CD4-positive, alpha-beta T cell treated with Interleukin-1 beta for 1 hour (primary cell): ENCODE data around the gene TM4SF18.

ENCODE experiments used
- DNase-seq, 2 donors: peaks; one replicate each; pipeline ENCODE4 v3.0.0-alpha.2; 2020 to 2022

Gene TM4SF18

GRCh38 chr3:149280671-149281349 is 52.6 kb downstream of the TM4SF18 start:
- DNase-seq, result no peak

GRCh38 chr3:149278911-149279310 is 54.5 kb downstream of the TM4SF18 start:
- no peak for DNase-seq

GRCh38 chr3:149277331-149277813 is 56.1 kb downstream of the TM4SF18 start:
- peak in 1 of 2 donors; percentile 48 for DNase-seq

GRCh38 chr3:149276619-149277018 is 56.8 kb downstream of the TM4SF18 start:
- DNase-seq, result no peak

GRCh38 chr3:149274220-149274619 is 59.2 kb downstream of the TM4SF18 start:
- no peak for DNase-seq

GRCh38 chr3:149273096-149273751 is 60.2 kb downstream of the TM4SF18 start:
- DNase-seq, result peak; percentile 31 to 73

GRCh38 chr3:149271669-149272068 is 61.8 kb downstream of the TM4SF18 start:
- no peak for DNase-seq

- no peak for DNase-seq
Measured at GRCh38 chr3:149270180-149270579, 63.3 kb downstream of the TM4SF18 start.

- DNase-seq, result no peak
Measured at GRCh38 chr3:149269687-149270086, 63.7 kb downstream of the TM4SF18 start.
